Lower lobe of right lung (tissue), 2 donors: ENCODE measurements around the gene SLC66A1. TPM values are rescaled to one million over a fixed set of nuclear protein-coding genes. Genes with fewer than 3 reads are reported as not detected.

Experiments used
- ATAC-seq, 2 donors: fragments of 200-7000 bp; cut with Tn5 transposase; one replicate each; pipeline ENCODE4 v1.9.1; 2020 to 2022; ENCODE audit warnings: mild to moderate bottlenecking in 2 of 2, moderate library complexity in 2 of 2
- DNase-seq: peaks from one replicate; pipeline ENCODE4 v3.0.0-alpha.2; 2020
- H3K27ac ChIP-seq: fragments of 200-600 bp; one replicate; pipeline ENCODE4 v1.8.0; 2022
- H3K27me3 ChIP-seq: fragments of 200-600 bp; one replicate; pipeline ENCODE4 v1.8.0; 2022; ENCODE audit warnings: low read depth
- H3K36me3 ChIP-seq: fragments of 200-600 bp; one replicate; pipeline ENCODE4 v1.8.0; 2022; ENCODE audit warnings: mild to moderate bottlenecking
- H3K4me1 ChIP-seq: fragments of 200-600 bp; one replicate; pipeline ENCODE4 v1.8.0; 2022
- H3K4me3 ChIP-seq: fragments of 200-600 bp; one replicate; pipeline ENCODE4 v1.8.0; 2022; ENCODE audit warnings: mild to moderate bottlenecking
- H3K9me3 ChIP-seq: fragments of 200-600 bp; one replicate; pipeline ENCODE4 v1.8.0; 2022
- intact Hi-C: fragments of 100-400 bp; cut with DNase I; formaldehyde crosslinking; loops from one replicate; pipeline ENCODE4 v1.11.0; 2022
- total RNA-seq: library from RNA; stranded (reverse); fragmentation: NEBNext Ultra II Directional; extraction: Animal tissue kit (Norgen Biotek cat#: 25700); gene quantifications from one replicate; pipeline ENCODE4 v1.2.1, GENCODE V29; 2021
- TF ChIP-seq, protein P1 (sequence below): fragments of 200-600 bp; IDR thresholded peaks from one replicate; pipeline ENCODE4 v1.8.0; 2022; ENCODE audit warnings: antibody characterized with exemption, mild to moderate bottlenecking
- donor health status: DM: no; HTN: yes; CAD: no; lungs with severe emphysema.

Gene SLC66A1
- total RNA-seq, 1 donor from 2014 or later, result 15.4 TPM

DNA sequence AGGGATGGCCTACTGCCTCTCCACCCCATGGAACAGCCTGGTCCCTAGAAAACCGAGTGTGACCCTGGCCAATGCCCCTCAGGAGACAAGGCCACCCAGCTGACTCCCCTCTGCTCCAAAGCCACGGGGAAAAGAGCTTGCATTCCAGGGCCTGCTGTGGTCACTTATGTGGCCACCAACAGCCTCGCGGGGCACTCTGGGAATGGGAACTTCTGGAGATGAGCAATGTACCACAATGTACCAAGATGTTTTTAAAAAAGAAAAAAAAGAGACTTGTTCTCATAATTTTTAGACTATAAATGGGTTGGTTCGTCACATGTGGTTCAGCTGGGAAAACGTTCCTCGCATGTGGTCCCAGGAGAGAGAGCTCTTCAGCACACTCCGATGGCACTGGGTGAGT, 62.8 kb downstream of the SLC66A1 start:
- TF ChIP-seq, protein P1, sequence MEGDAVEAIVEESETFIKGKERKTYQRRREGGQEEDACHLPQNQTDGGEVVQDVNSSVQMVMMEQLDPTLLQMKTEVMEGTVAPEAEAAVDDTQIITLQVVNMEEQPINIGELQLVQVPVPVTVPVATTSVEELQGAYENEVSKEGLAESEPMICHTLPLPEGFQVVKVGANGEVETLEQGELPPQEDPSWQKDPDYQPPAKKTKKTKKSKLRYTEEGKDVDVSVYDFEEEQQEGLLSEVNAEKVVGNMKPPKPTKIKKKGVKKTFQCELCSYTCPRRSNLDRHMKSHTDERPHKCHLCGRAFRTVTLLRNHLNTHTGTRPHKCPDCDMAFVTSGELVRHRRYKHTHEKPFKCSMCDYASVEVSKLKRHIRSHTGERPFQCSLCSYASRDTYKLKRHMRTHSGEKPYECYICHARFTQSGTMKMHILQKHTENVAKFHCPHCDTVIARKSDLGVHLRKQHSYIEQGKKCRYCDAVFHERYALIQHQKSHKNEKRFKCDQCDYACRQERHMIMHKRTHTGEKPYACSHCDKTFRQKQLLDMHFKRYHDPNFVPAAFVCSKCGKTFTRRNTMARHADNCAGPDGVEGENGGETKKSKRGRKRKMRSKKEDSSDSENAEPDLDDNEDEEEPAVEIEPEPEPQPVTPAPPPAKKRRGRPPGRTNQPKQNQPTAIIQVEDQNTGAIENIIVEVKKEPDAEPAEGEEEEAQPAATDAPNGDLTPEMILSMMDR, result no peak
- H3K36me3 ChIP-seq, result peaks cover 75% of the 10 kb centered on the region
- no peak for DNase-seq
- no peak overlapping the region for H3K27ac ChIP-seq
- no peaks in the 10 kb centered on the region for H3K27me3 ChIP-seq
- intact Hi-C loops, result no loop called here
- H3K4me3 ChIP-seq, result no peak overlapping the region
- H3K9me3 ChIP-seq, result no peaks in the 10 kb centered on the region
- peaks cover 45% of the 10 kb centered on the region for H3K4me1 ChIP-seq
- ATAC-seq, result no peak

DNA sequence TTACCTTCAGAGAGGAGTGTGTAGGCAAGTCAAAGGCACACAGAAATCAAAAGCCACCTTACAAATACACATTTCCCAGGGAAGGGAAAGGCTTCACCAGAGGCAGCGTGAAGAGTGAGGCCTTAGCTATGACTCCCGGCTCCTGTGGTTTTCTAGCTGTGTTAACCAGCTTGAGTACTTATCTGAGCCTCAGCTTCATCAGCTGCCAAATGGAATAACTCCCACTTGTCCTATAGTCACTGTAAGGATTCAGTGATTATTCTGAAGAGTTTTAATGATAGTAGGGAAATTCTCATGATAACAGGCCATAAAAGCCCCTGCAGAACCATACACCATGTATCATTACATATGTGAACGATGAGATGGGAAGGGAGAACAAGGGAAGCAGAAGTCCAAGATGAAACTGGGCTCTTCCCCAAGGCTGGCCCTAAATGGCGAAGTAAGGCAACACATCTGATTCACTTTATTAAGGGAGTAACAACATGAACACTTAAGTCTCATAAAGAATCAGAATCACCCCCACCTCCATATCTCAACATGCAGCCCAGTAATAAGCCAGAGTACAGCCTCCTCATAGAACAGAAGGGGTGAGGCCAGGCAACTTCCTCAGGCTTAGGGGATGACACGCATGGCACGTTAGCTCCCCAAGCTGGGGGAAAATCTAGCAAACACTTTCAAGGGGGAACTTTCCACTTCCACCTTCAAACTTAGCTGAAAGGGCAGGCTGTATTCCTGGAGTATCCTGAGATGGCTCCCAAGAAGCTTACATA, 63.7 kb downstream of the SLC66A1 start:
- intact Hi-C loops, result no loop called here
- Histone ChIP-seq H3K36me3 (peaks cover 84% of the 10 kb centered on the region), H3K27me3 (no peaks in the 10 kb centered on the region), H3K4me1 (peaks cover 36% of the 10 kb centered on the region), H3K27ac (no peak overlapping the region), H3K9me3 (no peaks in the 10 kb centered on the region), H3K4me3 (no peak overlapping the region)
- TF ChIP-seq, protein P1, result no peak
- ATAC-seq (no peak), DNase-seq (no peak)

DNA sequence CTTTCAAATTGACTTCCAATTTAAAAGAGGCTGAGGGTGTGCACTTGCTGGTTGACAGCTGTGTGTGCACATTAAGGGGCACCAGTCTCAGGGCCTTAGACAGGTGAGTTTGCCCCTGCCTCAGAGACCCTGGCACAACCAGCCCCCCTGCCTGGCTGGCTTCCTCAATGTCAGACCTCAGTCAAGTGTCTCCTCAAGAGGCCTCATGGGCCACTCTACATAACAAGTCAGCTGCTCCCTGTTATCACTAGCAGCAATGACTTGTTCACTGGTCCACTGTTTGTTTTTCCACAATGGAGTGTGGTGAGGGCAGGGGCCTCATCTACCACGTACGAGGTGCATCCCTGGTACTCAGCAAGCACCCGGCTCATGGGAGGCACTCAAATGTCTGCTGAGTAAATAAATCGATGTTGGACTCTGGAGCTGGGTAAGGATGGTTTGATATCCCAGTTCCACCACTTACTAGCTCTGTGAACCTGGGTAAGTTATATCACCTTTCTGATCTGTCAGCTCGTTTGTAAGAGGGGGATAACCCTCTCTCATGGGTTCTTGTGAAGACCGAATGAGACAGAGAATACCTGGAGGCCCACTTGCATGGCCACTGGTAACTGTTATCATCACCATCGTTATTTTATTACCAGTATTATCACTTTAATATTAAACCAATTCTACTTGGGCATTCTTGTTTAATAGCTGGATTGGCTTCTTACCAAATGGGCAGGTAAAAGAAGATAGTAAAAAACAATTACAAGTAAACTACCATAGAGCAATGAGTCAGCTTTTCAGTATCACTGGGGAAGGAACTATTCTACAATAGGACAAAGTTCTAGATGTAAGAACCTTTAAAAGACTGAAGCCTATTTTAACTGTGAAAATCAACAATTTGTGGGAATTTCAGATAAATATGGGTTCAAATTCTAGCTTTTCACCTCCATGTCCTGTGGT, 64.6 kb downstream of the SLC66A1 start:
- no peaks in the 10 kb centered on the region for H3K27me3 ChIP-seq
- H3K9me3 ChIP-seq, result no peaks in the 10 kb centered on the region
- no peak overlapping the region for H3K4me3 ChIP-seq
- peaks cover 92% of the 10 kb centered on the region for H3K36me3 ChIP-seq
- no peak overlapping the region for H3K27ac ChIP-seq
- peak in 1 of 2 donors; percentile 4 for ATAC-seq
- peaks cover 27% of the 10 kb centered on the region for H3K4me1 ChIP-seq
- TF ChIP-seq, protein P1, result no peak
- intact Hi-C loops, result no loop called here
- no peak for DNase-seq

DNA sequence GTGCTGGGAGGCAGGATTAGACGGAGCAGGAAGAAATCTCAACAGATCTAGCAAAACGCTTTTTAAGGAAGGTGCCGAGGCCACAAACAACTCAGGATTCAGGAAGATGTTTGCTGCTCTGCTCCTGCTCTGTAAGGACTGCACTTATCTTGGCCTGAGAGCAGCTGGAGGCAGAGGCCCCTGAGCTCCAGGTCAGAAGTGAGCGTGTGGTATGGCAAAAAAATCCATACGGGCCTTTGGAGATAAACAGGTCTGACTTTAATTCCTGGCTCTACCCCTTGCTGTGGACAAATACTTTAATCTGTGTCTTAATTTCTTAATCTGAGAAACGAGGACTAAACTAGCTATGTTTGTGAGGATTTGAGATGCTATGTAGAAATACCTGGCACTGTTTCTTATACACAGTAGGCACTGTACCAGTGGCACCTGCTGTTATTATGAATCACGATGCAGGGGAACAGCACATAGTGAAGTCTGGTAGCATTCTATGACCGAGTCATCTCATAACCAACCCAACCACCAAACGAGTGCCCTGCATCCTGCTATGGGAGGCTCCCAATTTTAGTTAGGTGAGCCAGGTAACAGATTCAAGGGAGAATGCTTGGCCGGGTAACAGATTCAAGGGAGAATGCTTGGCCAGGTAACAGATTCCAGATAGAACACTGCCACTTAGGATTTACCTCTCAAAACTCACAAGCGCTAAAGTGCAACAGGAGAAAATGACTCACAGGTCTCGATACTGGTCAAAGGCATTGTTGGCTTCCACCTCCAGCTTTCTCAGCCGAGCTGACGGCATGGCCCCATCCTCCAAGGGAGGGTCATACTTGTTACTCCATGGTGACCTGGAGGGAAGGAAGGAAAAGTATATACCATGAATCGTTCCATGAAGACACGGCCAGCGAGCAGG, 65.9 kb downstream of the SLC66A1 start:
- Histone ChIP-seq H3K27ac (no peak overlapping the region), H3K4me3 (no peak overlapping the region), H3K9me3 (no peaks in the 10 kb centered on the region), H3K27me3 (no peaks in the 10 kb centered on the region), H3K36me3 (peaks cover 97% of the 10 kb centered on the region), H3K4me1 (peaks cover 13% of the 10 kb centered on the region)
- intact Hi-C loops, result no loop called here
- TF ChIP-seq, protein P1, result no peak
- DNase-seq (no peak), ATAC-seq (peak in 1 of 2 donors; percentile 20)

Other genes starting within 250 kb of the SLC66A1 start
- gene UBR4, start 102.1 kb upstream of the SLC66A1 start, total RNA-seq, result 125 TPM
- 39.2 TPM for gene EMC1, start 60.8 kb upstream of the SLC66A1 start, total RNA-seq
- 16.4 TPM for gene MRTO4, start 60.5 kb upstream of the SLC66A1 start, total RNA-seq
- gene AKR7A3, start 23.6 kb upstream of the SLC66A1 start, total RNA-seq, result 0.30 TPM
- gene AKR7A2, start 182 bp upstream of the SLC66A1 start, total RNA-seq, result 37.4 TPM
- gene CAPZB, start 173.2 kb downstream of the SLC66A1 start, total RNA-seq, result 236 TPM